SJSA1 (cell line): ENCODE measurements around the gene IZUMO1. TPM values are rescaled to one million over a fixed set of nuclear protein-coding genes. Genes with fewer than 3 reads are reported as not detected.
"Not testable (repeated sequence)": the region's sequence is repeated elsewhere in the genome, so short reads cannot be mapped to it uniquely, and the experiment has no call there.

ENCODE experiments used
- DNase-seq, 2 experiments: peaks; one replicate each; pipeline ENCODE4 v3.0.0-alpha.2; 2015 to 2020; ENCODE audit warnings: low spot score in 2 of 2, low read depth in 1 of 2
- H3K27ac ChIP-seq: fragments of 250-450 bp; sonication (Bioruptor Pico); 2 replicates; pipeline ENCODE4 v1.5.1; 2020; ENCODE audit warnings: mild to moderate bottlenecking, moderate library complexity
- H3K27me3 ChIP-seq: fragments of 250-450 bp; sonication (Bioruptor Pico); replicated peaks from 2 replicates; pipeline ENCODE4 v1.5.1; 2020; ENCODE audit warnings: mild to moderate bottlenecking, moderate library complexity
- H3K36me3 ChIP-seq: fragments of 250-450 bp; sonication (Bioruptor Pico); 2 replicates; pipeline ENCODE4 v1.5.1; 2020; ENCODE audit warnings: mild to moderate bottlenecking
- H3K4me1 ChIP-seq: fragments of 250-450 bp; sonication (Bioruptor Pico); replicated peaks from 2 replicates; pipeline ENCODE4 v1.6.1; 2021; ENCODE audit warnings: mild to moderate bottlenecking
- H3K4me3 ChIP-seq: fragments of 250-450 bp; sonication (Bioruptor Pico); 2 replicates; pipeline ENCODE4 v1.5.1; 2020; ENCODE audit warnings: mild to moderate bottlenecking
- H3K9me3 ChIP-seq: fragments of 250-450 bp; sonication (Bioruptor Pico); replicated peaks from 2 replicates; pipeline ENCODE4 v1.5.1; 2020; ENCODE audit warnings: mild to moderate bottlenecking
- total RNA-seq: library from RNA; depleted of rRNA; stranded (reverse); fragments of >200 nt; shearing (Covaris generic); gene quantifications from 2 replicates; pipeline ENCODE4 v1.2.3, GENCODE V29; 2014

Gene IZUMO1
- total RNA-seq, 1 experiment from 2014 or later, result not detected

DNA sequence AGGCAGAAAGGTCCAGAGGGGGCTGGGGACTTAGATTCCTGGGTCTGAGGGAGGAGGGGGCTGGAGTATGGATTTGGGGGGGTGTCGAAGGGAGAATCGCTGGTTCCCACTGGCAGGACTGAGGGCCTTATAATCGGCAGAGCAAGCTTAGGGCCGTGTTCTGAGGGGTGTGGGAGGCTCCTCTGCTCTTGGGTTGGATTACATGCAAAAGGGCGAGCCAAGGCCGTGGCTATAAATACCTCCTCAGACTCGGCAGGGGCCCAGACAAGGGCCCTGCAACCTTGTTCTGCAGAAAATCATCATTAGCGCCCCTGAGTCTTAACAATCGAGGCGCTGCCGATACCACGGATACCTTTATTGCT lies 26.5 kb downstream of the IZUMO1 start:
- 0 out of 2 replicates have a peak overlapping the region, but pooled peaks have one; percentile 83 for H3K27ac ChIP-seq
- no peak for DNase-seq
- peak overlapping the region; percentile 53 for H3K4me3 ChIP-seq
- H3K9me3 ChIP-seq, result no peaks in the 10 kb centered on the region
- no peaks in the 10 kb centered on the region for H3K36me3 ChIP-seq
- peaks cover 18% of the 10 kb centered on the region for H3K4me1 ChIP-seq
- H3K27me3 ChIP-seq, result no peaks in the 10 kb centered on the region

DNA sequence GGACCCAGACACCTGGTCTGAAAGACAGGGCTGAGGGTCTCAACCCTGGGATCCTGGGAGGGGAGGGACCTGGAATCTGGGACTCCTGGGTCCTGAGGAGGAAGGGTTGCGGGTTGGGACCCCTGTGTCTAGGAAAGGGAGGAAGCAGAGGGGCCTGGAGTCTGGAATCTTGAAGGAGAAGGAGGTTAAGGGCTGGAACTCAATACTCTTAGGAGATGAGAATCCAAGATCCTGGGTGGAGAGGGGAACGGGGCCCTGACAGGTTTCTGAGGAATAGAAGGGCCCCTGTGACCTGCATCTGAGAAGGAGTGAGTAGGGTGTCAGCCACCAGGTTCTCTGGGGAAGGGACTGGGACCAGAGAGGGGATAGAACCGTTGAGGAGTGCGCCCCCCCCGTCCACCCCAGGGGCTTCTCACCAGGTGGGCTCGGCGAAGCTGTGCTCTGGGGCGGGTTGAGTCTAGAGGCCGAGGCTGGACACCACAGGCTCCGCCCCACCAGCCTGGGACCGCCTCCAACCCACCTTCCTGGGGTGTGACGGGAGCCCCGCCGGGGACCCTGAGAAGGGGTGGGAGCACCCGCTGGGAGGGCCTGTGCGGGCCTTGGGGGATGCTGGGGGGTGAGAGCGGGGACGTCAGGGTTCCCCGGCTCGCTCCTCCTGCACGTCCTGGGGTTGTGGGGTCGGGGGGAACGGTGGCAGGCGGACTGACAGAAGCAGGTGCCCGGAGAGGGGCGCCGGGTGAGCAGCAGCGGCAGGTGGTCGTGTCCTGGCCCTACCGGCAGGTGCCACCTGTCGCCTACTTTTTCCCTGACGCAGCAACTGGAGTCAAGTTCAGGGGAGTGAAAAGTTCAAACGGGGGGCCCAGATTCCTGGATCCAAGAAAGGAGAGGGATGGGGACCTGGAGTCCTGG lies 27.2 kb downstream of the IZUMO1 start, which contains the start of gene MAMSTR:
MAMSTR (minus strand) TSS at position 463 of the 909 bp plus-strand sequence. CDS start 694 bp downstream, outside the sequence.
- peaks cover 16% of the 10 kb centered on the region for H3K4me1 ChIP-seq
- H3K4me3 ChIP-seq, result peak within 1 kb of the TSS; percentile 53
- no peaks in the 10 kb centered on the region for H3K9me3 ChIP-seq
- DNase-seq, result no peak
- H3K36me3 ChIP-seq, result no peaks in the 10 kb centered on the region
- H3K27me3 ChIP-seq, result no peaks in the 10 kb centered on the region
- peak within 1 kb of the TSS; percentile 83 for H3K27ac ChIP-seq

DNA sequence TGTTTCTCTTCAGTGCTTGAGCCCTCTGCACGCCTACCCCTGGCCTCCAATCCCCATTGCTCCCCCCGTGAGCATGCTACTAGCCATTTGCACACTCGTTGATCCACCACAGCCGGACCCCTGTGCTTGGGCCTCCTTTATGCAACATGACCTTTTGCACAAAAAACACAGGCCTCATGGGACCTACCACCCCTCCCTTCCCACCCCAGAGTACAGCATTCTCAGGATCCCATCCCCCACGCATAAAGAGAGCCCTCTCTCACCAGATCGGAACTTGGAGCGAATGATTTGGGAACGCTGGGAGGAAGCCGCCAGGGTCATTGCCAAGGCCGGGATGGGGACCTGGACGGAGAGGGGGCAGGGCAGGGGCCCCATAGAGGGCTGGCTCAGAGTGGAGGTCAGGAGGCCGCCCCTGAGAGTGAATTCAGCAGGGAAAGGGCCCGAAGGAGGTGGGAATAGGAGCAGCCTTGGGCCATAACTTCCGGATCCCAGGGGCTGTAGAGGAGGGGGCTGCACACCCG lies 27.9 kb downstream of the IZUMO1 start:
- H3K27ac ChIP-seq, result no peak overlapping the region
- H3K4me3 ChIP-seq, result no peak overlapping the region
- H3K4me1 ChIP-seq, result peaks cover 14% of the 10 kb centered on the region
- no peak for DNase-seq
- no peaks in the 10 kb centered on the region for H3K36me3 ChIP-seq
- no peaks in the 10 kb centered on the region for H3K9me3 ChIP-seq
- H3K27me3 ChIP-seq, result no peaks in the 10 kb centered on the region

DNA sequence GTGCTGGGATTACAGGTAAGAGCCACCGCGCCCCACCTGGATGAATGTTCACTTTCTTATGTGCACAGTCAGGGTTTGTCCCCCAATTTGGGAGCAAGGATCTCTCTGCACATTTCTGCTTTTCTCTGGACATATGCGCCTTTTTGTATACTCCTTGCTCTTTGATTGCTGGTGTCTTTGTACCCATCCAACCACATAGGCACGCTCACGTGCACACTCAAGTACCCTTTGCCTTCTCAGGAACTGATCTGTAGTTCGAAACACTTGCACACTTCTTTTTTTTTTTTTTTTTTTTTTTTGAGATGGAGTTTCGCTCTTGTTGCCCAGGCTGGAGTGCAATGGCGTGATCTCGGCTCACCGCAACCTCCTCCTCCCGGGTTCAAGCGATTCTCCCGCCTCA lies 28.6 kb downstream of the IZUMO1 start:
- H3K27ac ChIP-seq, H3K4me3 ChIP-seq, H3K27me3 ChIP-seq: not testable (repeated sequence)

DNA sequence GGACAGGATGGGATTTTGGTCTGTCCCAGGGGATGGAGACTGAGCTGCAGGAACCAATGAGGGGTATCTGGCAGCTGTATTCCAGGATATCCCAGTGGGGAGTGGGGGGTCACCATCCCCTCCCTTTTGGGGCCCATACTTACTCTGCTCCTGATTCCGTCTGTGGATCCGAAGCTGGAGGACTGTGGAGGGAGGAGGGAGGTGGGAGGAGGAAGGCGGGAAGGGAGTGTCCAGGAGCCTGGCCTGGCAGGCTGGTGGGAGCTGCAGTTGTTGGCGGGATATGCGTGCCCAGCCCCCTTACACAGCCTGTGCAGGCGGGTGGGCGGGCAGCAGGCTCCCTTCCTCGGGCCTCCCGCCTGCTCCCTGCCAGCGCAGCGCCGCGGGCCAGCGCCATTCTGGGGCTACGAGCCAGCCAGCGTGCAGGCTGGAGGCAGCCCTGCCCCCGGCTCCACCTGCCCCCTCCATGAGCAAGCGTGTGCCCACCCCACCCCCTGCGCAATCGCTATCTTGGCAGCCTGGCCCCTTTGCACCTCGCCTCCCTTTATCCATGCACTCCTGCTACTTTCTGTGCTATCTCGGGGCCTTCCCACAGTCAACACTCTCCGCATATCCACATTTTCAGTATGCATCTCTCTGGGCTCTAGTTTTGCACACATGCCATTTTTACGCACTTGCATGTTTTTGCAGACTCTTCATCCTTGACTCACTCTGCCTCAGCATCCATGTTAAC lies 30.0 kb downstream of the IZUMO1 start:
- H3K36me3 ChIP-seq, result no peaks in the 10 kb centered on the region
- H3K4me1 ChIP-seq, result peaks cover 24% of the 10 kb centered on the region
- DNase-seq, result no peak
- H3K27me3 ChIP-seq, result no peaks in the 10 kb centered on the region
- H3K27ac ChIP-seq, result no peak overlapping the region
- no peaks in the 10 kb centered on the region for H3K9me3 ChIP-seq
- no peak overlapping the region for H3K4me3 ChIP-seq

More for the DNA sequence above, 28.6 kb downstream of the IZUMO1 start:
- H3K36me3 ChIP-seq, DNase-seq, H3K9me3 ChIP-seq: not testable (repeated sequence)
- peaks cover 21% of the 10 kb centered on the region for H3K4me1 ChIP-seq

DNA sequence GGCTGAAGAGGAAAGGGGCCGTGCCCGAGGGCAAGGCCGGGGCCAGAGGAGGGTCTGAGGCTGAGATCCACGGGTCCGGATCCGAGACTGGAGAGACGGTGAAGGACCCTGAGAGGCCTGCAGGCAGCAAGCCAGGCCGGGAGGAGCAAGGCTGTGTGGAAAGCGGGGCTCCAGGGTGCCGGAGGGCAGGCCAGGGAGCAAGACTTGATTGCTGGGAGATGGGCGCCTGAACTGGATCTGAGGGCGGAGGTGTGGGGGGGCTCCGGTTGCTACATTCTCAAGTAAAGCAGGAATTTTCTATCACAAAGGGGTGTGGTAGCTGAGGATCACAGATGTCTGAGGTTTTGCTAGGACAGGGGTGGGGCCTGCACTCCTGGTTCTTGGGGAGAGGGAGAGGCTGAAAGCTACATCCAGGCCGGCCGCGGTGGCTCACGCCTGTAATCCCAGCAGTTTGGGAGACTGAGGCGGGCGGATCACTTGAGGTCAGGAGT lies 31.0 kb downstream of the IZUMO1 start:
- DNase-seq, result no peak
- H3K36me3 ChIP-seq, result no peaks in the 10 kb centered on the region
- H3K27ac ChIP-seq, result no peak overlapping the region
- H3K9me3 ChIP-seq, result no peaks in the 10 kb centered on the region
- no peak overlapping the region for H3K4me3 ChIP-seq
- H3K27me3 ChIP-seq, result no peaks in the 10 kb centered on the region
- peaks cover 18% of the 10 kb centered on the region for H3K4me1 ChIP-seq

DNA sequence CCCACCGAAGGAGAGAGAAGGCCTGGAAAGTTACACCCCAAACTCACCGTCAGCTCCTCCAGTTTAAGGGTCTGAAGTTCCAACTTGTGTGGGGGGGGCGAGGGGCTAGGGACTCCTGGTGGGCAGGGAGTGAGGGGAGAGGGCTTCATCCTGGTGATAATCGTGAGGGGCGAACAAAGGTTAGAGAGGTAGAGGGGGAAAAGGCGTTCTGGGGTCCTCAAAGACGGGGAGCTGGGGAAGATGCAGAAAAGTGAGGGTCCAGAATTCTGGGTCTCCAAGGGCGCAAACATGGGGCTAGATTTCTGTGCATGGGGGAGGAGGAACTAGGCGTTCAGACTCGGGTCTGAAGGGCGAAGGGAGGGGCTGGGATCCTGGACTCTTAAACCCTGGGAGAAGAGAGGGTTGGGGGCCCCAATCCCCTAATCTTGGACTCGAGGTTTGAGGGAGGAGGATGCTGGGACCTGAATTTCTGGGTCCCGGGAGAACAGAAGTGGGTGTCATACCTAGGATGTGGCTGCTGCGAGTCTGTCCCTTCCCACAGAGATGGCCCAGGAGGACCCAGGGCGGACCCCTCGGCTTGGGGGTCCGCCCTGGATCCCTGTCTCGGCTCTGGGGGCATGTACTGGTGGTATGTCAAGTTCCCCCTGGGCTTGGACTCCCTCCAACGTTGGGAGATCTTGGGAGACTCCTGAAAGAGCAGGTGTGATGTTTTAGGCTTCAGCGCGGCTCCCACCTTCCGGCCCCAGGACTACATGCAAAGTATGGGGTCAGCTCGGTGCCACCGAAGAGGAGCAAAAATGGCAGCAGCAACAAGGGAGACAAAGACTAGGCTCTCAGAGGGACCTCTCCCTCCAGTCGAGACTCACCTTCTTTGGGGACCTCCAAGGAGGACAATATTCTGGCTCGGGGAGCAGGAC lies 31.7 kb downstream of the IZUMO1 start:
- peak overlapping the region; percentile 57 for H3K4me3 ChIP-seq
- no peaks in the 10 kb centered on the region for H3K27me3 ChIP-seq
- H3K27ac ChIP-seq, result peak overlapping the region; percentile 47
- no peak for DNase-seq
- H3K9me3 ChIP-seq, result no peaks in the 10 kb centered on the region
- H3K4me1 ChIP-seq, result peaks cover 15% of the 10 kb centered on the region
- H3K36me3 ChIP-seq, result no peaks in the 10 kb centered on the region

DNA sequence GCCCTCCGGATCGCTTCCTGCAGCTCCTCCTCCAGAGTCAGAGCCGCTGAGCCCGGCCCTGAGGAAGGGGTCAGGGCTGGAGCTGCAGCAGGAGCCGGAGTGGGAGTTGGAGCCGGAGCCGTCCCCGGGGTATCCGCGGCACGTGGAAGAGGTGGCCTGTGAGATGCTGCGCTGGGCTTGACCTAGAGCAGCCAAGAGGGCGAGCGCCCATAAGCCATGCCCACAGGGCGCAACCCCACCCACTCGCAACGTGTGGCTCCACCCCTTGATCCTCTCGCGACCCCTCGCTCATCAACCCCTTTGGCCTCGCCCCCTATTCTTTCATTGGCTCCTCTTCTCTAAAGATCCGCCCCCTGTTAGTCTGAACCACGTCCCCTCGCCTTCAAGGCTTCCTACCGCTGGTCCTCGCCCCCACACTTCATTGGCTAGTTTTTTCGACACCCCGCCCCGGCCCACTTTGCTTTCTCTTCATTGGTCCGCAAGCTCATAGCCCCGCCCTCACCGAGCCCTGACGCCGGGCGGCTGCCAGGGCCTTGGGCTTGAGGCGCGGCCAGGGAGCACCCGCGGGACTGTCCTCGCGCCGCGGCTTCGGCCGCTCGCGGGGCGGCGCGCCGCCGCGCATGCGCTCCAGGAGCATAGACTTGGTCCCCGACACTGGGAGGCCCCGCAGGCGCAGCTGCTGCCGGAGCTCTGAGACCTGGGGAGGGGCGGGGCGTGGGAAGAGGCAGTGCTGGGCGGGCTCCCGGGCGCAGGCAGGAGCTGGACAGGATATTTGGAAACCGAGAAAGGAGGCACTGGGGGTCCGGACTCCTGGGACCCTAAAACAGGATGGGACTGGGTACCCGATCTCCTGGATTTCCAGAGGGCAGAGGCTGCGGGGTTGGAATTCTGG lies 32.6 kb downstream of the IZUMO1 start:
- peak overlapping the region; percentile 57 for H3K4me3 ChIP-seq
- H3K27ac ChIP-seq, result peak overlapping the region; percentile 47
- peaks cover 15% of the 10 kb centered on the region for H3K4me1 ChIP-seq
- no peaks in the 10 kb centered on the region for H3K36me3 ChIP-seq
- peak; percentile 99 to 100 for DNase-seq
- no peaks in the 10 kb centered on the region for H3K9me3 ChIP-seq
- no peaks in the 10 kb centered on the region for H3K27me3 ChIP-seq

DNA sequence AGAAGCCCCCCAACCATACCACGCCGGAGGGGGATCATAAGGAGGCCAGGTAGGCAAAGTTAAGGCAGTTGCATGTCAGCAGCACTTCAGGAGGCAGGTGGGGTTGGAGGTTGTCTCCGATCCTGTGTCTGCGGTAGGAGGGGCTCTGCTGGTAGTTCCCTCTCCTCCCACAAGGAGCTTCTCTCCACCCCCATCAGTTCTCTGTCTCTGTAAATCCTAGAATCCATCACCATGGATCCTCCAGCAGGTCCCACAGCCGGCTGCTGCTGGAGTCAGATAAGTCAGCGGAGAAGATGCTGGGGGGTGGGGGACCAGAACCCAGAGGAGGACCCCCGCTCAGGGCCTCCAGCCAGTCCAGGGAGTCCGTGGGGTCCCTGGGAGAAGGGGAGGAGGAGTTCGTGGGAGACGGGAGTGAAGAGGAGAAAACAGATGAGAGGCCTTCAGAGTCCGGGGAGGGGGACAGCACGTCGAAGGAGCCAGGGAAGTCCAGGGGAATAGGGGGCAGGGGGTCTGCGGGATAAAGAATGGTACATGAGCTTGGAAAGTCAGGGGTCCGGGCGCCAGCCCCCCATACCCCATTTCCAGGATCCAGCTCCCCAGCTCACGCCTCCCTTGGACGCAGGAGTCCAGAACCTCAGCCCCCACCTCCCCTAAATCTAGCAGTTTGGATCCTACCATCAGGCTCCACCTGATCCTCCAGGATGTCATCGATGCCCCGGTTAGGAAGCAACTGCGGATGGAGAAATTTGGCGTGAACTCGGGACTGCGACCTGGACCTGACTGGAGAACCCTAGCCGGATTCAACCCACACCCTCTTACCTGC lies 33.5 kb downstream of the IZUMO1 start:
- H3K27ac ChIP-seq, result no peak overlapping the region
- no peak for DNase-seq

DNA sequence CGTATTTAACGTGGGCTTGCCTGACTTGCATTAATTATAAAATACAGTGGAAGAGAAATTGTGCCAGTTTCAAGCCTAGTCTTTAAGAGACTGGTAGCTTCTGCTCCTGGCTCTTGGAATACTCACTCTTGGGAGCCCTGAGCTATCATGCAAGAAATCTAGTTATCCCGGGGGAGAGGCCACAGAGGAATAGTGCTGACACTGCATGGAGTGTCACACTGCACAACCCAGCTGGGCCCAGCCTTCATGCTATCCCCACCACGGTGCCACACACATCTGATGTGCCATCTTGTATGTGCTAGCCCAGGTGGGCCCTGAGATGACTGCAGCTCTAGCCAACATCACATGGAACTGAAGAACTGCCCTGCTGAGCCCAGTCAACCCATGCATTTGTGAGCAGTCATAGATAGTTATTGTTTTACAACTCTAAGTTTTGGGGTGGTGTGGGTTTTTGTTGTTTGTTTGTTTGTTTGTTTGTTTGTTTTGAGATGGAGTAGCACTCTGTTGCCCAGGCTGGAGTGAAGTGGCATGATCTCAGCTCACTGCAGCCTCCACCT lies 35.5 kb downstream of the IZUMO1 start:
- Histone ChIP-seq H3K4me3 (no peak overlapping the region), H3K4me1 (peaks cover 15% of the 10 kb centered on the region), H3K27ac (no peak overlapping the region), H3K36me3 (no peaks in the 10 kb centered on the region), H3K9me3 (no peaks in the 10 kb centered on the region), H3K27me3 (no peaks in the 10 kb centered on the region)
- no peak for DNase-seq

More for the DNA sequence above, 33.5 kb downstream of the IZUMO1 start:
- peaks cover 15% of the 10 kb centered on the region for H3K4me1 ChIP-seq
- no peaks in the 10 kb centered on the region for H3K36me3 ChIP-seq
- H3K9me3 ChIP-seq, result no peaks in the 10 kb centered on the region
- H3K27me3 ChIP-seq, result no peaks in the 10 kb centered on the region
- H3K4me3 ChIP-seq, result peak overlapping the region; percentile 57

DNA sequence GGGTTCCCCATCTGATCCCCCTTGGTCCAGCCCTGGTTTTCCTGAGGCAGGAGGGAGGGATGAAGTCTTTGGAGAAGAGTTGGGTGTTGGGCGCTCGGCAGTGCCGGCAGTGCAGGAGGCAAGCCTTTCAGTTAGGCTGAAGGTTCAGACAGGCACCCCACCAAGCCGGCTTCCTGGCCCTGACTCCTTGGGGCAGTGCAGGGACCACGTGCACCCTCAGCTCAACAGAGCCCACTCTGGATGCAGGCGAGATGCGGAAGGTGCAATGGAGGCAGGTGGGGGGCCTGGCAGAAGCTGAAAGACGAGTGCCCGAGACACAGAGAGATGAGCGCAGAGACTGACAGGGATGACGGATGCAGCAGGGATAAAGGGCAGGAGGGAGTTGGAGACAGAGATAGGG lies 38.2 kb downstream of the IZUMO1 start:
- H3K4me1 ChIP-seq, result peaks cover 6% of the 10 kb centered on the region; the same call in 1 of the 2 replicates
- no peaks in the 10 kb centered on the region for H3K36me3 ChIP-seq
- no peaks in the 10 kb centered on the region for H3K9me3 ChIP-seq
- H3K27me3 ChIP-seq, result no peaks in the 10 kb centered on the region
- H3K27ac ChIP-seq, result no peak overlapping the region
- no peak for DNase-seq
- no peak overlapping the region for H3K4me3 ChIP-seq
